Stimulated activated CD8-positive, alpha-beta memory T cell treated with anti-CD3 and anti-CD28 coated beads, Interleukin-4, amount 100 ng/mL, for 48 hours (primary cell): ENCODE measurements around the gene HCK.

Experiments
- DNase-seq: peaks from one replicate; pipeline ENCODE4 v3.0.0-alpha.2; 2020

HCK gene

GRCh38 chr20:32064667-32065066 lies 12.6 kb downstream of the HCK start:
- DNase-seq: no peak

- no peak for DNase-seq
Observed at GRCh38 chr20:32067234-32067821, 15.3 kb downstream of the HCK start.

GRCh38 chr20:32068174-32068573 lies 16.1 kb downstream of the HCK start:
- DNase-seq: no peak

DNA sequence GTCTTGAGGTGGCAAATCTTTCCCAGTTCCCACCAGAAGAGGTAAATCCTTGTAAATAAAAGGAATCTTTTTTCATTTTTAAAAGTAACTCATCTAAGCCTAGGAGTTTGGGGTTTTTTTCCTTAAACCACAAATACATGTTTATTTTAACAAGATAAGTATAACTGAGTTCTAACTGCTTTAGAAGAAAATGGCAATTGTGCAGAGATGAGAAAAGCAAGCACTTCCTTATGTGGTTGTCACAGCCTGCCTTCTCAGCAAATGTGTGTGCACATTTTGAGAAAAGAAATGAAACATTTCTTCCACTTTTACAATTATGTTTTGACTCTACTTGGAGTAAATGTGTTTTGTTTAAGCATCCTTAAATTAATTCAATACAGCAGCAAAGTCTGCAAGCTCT lies 17.7 kb downstream of the HCK start:
- DNase-seq: no peak

- no peak for DNase-seq
Observed at GRCh38 chr20:32070282-32070681, 18.2 kb downstream of the HCK start.

- no peak for DNase-seq
Observed at GRCh38 chr20:32070690-32071213, 18.7 kb downstream of the HCK start.

GRCh38 chr20:32071395-32072167 lies 19.5 kb downstream of the HCK start:
- no peak for DNase-seq

DNA sequence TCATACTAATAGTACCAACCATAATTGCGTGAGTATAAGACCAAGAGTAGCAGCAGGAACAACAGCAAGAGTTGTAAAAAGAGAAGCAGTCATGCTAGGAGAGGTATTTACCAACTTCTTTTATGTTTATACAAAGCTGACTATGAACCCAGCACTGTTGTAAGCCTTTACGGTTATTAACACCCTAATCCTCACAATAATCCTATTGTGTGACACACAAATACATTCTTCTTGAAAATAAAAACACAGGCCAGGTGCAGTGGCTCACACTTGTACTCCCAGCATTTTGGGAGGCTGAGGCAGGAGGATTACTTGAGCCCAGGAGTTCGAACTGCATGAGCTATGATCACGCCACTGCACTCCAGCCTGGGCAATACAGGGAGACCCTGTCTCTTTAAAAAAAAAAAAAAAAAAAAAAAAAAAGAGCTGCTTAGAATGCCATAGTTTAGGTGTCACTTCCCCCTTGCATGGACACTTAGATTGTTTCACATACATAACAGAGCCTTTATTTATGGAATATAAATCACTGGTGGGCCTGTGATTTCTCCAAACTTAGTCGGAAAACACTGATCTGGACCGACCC lies 20.2 kb downstream of the HCK start:
- DNase-seq: no peak

DNA sequence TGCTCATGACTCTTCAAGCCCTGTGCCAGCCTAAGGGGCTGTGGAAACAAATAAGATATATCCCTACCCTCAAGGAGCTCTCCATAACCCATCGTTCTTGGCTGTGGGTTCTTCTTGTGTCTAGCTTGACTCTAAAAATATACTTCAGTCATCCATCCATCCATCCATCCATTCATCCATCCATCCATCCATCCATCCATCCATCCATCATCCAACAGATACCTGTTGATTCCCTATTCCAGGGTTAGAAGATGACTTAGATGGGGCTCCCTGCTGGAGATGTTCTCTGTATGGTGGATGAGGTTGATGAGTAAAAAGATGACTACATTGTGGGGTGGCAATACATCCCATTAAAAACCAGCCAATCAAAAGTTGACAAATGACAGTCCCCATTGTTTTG lies 23.5 kb downstream of the HCK start:
- DNase-seq: no peak

DNA sequence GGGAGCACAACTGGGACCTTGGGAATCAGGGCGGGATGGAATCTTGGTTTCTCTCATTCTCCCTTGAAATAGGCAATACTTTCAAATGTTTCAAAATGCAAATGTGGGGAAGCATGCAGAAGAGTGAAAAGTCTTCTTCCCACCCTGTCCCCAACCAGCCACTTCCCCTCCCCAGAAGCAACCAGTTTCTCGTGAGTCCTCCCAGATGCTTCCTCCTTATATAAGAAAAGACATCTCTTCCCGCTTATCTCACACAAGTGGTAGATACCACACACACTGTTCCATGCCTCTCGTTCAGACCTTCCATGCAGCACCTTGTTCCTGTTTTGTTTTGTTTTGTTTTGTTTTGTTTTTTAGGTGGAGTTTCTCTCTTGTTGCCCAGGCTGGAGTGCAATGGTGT lies 25.1 kb downstream of the HCK start:
- DNase-seq: no peak

DNA sequence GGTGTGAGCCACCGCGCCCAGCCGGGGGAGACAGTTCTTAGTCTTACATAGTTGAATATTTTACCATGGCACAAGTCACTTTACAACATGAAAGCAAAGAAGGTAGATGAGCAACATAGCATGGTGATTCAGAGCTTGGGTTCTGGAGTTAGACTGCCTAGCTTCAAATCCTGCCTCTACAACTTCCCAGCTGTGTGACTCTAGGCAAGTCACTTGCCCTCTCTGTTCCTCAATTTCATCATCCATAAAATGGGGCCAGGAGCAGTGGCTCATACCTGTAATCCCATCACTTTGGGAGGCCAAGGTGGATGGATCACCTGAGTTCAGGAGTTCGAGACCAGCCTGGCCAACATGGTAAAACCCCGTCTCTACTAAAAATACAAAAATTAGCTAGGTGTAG lies 26.3 kb downstream of the HCK start:
- DNase-seq: no peak

GRCh38 chr20:32078791-32079190 lies 26.7 kb downstream of the HCK start:
- no peak for DNase-seq

GRCh38 chr20:32079655-32080109 lies 27.6 kb downstream of the HCK start:
- no peak for DNase-seq

DNA sequence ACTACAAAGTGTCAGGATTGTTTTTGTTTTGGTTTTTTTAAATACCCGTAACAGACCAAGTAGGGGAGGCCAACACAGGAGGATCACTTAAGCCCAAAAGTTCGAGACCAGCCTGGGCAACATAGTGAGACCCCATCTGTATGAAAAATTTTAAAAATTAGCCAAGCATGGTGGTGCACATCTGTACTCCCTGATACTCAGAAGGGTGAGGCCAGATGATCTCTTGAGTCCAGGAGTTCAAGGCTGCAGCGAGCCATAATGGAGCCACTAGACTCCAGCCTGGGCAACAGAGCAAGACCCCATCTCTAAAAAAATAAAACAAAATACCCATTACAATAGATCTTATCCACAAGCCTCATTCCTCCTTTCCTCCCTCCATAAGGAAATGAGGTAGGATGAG lies 28.7 kb downstream of the HCK start:
- DNase-seq: no peak

- DNase-seq: no peak
Observed at GRCh38 chr20:32083469-32083868, 31.4 kb downstream of the HCK start.

GRCh38 chr20:32087070-32087469 lies 35.0 kb downstream of the HCK start:
- no peak for DNase-seq

- no peak for DNase-seq
Observed at GRCh38 chr20:32088759-32089158, 36.7 kb downstream of the HCK start.

DNA sequence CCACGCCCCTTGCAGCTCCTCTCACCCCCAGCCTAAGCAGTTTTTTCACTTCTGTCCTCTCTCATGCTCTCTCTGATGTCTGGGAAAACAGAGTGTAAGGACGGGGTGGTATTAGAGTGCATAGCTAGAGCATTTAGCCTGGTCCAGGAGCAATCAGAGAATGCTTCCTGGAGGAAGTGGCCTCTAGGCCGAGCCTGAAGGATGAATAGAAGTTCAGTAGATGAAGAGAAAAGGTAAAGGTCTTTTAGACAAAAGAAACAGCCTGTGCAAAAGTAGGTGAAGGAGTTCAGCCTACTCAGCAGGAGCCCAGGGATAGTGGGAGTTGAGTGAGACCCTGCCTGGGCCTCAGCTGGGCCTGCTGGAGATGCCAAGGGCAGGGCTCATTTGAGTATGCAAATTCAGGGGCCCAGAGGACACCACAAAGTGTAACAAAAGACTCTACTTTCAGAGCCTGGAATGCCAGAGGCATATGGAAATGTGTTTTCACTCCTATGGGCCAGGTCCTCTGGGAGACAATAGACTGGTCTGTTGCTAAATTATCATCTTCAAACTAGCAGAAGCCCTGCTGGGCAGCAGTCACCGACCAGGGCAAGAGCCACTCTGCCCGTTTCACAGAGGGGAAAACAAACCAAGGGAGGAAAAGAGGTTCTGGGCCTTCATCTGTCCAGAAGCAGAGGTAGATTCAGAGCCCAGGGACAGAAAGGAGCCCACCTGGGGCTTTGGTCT lies 37.8 kb downstream of the HCK start:
- no peak for DNase-seq

GRCh38 chr20:32091888-32092346 lies 39.9 kb downstream of the HCK start:
- peak; percentile 90 for DNase-seq

- no peak for DNase-seq
Observed at GRCh38 chr20:32098786-32099185, 46.7 kb downstream of the HCK start.

- no peak for DNase-seq
Observed at GRCh38 chr20:32108814-32109391, 56.9 kb downstream of the HCK start.

DNA sequence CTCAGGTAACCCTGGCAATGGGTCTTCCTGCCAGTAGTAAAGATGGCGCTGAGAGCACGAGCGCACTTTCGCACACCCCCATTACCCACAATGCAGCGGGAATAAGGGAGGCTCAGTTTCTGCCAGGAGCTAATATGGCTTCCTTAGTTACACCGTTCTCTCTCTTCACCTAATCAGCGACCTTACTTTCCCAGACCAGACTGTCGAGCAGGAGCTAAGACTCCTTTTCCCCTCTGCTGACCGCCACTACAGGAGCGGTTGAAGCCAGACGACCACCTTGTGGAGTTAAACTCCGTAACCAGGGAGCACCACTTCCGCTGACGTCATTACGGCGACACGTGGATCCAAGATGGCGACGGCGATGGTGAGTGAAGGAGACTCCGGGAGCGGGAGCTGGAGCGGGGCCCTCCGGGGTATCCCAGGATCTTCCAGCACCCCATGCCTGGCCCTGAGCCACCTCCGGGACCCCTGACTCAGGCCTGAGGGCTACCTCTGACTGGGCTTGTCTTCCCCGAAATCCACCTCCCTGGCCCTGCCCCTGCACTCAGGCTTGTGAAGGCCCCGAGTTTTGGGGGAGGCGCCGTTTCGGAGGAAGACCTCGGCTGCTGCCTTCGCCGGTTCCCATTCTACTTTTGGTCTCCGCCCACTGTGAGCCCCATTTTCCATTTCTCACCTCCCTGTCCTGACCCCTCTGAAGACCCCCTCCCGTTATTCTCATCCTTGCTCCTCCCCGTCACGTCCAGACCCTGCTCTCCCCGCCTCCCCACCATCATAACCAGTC lies 57.5 kb downstream of the HCK start, which contains the start of gene TM9SF4:
TM9SF4 (plus strand) TSS at position 323 of the 781 bp plus-strand sequence; CDS start at position 350, 27 bp downstream.
- DNase-seq: peak; percentile 94
